NOMO-1 treated with dmso at 0.1 percent for 144 hours (cell line): ENCODE data around the gene GAK.
"Not testable (repeated sequence)": the region's sequence is repeated elsewhere in the genome, so short reads cannot be mapped to it uniquely, and the experiment has no call there.

Source experiments
- DNase-seq: peaks from one replicate; lab custom pipeline; 2025; ENCODE audit not compliant: unreplicated experiment; lab: John Stamatoyannopoulos, UW

The GAK gene

DNA sequence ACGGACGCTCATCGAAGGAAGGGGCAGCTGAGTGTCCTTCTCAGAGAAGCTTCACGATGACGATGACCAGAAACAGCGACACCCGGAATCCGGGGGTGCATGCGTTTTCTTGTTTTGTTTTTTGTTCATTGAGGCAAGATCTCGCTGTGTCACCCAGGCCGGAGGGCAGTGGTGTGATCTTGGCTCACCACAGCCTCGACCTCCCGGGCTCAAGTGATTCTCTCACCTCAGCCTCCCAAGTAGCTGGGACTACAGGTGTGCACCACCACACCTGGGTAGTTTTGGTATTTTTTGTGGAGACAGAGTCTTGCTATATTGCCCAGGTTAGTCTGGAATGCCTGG lies 21.4 kb upstream of the GAK start:
- no peak for DNase-seq

DNA sequence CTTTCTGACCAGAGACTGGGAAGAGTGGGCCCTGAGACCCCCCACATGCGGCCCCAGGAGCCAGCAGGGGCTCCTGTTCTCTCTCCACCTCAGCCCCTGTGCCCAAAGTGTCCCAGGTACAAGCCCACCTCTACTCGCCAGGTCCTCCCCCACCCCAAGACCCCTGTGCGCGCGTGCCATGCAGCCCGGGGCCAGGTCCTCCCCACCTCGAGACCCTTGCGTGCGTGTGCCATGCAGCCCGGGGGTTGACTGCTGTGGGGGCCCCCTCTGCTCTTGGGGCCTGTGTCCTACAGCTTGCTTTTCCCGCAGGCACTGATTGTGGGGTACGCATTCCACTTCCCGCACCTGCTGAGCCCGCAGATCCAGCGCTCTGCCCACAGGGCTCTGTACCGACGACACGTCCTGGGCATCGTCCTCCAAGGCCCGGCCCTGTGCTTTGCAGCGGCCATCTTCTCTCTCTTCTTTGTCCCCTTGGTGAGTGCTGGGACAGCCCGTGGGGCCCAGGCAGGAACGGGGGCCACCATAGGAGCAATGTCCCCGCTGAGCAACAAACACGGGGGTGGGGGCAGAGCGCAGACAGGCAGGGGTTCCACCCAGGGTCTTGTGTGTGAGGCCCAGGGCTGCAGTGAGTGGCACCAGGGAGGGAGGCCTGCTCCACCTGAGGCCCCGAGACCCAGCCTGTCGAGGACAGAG lies 20.9 kb upstream of the GAK start:
- DNase-seq: no peak

DNA sequence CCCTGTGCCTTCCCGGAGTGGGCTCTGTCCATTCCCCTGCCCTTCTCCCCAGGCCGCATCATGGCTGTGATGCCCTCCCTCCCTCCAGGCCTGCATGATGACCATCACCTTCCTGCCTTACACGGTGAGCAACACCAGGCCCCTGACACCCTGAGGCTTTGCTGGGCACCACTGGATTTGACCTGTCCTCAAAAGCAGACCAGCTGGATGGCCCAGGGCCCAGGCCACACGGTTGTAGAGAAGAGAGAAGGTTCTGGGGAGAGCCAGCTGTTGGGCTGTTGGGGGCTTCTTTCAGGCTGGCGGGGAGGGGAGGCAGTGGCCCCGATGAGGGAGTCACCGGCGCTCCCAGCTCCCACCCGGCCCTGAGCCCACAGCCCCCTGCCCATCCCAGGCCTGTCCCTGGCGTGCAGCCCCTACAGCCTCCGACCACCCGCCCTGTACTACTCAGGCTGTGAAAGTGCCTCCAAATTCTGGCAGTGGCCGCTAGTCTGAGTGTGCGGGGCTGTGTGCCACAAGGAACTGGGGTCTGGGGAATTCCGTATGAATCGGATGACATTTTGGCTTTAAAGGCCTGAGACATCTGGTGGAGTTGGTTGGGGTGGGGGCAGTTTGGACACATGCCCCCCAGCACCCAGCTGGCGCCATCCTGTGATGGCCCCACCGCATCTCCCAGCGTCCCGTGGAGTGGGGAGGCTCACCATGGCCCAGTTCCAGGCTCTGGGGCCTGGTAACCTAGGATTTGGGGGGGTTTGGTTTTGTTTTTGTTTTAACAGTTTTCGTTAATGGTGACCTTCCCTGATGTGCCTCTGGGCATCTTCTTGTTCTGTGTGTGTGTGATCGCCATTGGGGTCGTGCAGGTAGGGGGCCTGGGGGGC lies 19.7 kb upstream of the GAK start:
- no peak for DNase-seq

DNA sequence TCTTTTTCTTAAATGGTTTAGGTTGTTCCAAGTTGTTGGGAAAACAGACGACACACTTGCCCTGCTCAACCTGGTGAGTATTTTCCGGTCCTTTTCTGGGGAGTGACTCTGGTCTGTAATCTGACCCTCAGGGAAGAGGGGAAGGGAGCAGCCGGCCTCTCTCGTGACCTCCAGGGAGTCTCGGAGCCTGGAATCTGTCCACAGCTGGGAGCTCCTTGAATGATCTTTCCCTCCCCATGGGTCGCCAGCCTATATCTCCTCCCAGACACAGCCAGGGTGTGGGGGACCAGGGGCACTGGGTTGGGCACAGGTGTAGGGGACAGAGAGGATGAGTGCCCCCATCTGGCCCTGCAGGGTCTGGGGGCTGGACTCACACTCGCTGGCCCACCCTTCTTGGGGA lies 19.1 kb upstream of the GAK start:
- no peak for DNase-seq

DNA sequence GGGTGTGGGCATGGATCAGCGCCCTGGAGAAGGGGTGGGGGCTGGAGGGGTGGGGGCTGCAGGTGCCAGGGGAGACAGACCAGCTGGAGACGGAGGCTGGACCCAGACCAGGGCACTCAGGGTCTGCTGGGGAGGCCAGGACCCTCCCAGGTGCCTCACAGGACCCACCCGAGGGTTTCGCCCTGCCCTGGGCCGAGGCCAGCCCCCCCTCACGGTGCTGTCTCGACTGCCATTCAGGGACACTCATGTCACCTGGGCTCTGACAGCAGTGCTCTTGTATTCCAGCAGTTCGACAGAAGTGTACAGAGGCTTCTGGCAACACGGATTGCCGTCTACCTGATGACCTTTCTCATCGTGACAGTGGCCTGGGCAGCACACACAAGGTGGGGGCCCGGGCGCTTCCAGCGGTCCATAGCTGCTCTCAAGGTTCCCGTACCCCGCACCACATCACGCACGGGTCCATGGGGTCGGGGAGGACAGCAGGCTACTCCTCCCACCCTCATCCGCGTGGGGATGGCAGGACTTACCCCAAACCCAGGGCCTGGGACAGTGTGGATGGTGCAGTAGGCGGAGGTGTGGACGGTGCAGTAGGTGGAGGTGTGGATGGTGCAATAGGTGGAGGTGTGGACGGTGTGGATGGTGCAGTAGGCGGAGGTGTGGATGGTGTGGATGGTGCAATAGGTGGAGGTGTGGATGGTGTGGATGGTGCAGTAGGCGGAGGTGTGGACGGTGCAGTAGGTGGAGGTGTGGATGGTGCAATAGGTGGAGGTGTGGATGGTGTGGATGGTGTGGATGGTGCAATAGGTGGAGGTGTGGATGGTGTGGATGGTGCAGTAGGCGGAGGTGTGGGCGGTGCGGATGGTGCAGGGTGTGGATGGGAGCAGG lies 18.3 kb upstream of the GAK start:
- DNase-seq: no peak

DNA sequence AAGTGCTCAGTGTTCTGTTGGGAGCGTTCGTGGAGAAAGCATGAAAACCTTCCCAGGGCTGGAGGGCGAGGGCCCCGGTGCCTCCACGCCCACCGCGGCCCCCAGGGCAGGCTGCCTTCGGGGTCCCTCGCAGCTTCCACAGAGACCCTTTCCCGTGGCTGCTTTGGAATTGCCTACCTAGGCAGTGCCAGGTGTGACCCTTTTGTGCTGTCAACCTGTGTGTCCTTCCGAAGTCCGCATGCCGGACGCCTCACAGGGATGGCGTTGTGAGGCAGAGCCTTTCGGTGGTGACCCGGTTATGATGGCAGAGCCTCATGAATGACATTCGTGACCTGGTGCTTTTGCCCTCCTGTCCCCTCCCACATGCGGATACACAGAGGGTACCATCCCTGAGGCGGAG lies 17.5 kb upstream of the GAK start:
- DNase-seq: no peak

DNA sequence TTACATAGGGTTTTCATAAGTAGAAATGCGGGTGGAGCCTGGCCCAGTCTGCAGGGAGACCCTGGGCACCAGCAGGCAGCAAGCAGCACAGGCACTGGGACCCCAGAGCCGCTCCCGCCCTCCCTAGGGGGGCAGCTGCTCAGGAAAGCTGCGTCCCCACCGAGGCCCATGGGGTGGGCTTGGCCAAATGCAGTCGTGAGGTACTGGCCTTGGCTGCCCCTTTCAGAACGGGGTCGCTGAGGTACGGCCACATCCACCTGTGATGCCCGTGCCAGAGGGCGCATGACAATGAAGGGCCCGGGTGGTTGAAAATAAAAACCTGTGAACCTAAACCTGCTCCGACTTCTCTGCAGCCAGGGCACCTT lies 16.8 kb upstream of the GAK start:
- no peak for DNase-seq

DNA sequence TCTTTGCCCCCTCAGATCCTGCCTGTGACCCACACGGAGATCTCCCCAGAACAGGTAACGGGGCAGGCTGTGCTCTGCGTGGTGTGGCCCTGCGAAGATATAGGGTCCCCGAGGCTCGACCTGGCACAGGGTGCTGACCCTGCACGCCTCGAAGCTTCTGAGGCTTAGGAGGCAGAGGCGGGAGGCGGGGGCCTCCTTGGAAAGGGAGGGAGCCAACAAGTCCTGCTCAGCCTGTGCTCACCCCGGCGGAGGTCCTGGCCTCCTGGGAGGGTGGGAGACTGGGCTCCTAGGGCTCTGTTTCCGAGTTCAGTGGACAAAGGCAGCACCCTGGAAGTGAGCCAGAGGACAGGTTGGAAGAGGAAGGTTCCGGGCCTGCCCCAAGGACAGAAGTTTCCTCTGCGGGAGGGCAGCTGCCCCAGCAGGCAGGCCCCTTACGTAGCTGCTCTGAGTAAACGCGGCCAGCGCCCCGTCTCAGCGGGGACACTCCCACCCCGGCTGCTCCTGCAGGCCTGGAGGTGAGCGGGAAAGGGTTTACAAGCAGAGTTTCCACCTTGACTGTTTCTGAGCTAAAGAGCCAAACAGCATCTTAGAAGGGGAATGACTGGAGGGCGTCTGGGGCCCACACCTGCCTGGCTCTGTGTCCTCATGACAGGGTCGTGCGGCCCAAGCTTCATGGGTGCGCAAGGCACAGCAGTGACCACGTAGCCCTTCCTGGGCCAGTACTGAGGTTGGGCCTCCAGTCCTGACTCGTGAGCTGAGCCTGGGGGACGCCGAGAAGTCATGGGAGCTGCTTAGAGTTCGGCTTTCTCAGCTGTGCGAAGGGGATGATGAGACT lies 16.2 kb upstream of the GAK start:
- DNase-seq: no peak

DNA sequence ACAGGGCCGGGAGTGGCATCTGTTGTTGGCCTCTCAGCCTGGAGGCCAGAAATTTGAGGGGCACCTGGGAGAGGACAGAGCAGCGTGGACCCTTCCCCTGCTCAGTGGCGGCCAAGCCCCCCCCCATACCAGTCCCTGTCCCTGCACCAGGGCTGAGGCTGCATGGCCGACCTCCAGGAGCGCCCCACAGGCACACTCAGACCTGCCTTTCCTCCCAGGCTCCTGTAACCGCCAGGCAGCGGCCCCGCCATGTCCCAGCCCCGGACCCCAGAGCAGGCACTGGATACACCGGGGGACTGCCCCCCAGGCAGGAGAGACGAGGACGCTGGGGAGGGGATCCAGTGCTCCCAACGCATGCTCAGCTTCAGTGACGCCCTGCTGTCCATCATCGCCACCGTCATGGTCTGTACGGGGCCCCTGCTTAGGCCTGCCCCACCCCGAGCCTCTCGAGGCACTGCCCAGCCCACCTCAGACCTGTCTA lies 15.4 kb upstream of the GAK start:
- DNase-seq: no peak

DNA sequence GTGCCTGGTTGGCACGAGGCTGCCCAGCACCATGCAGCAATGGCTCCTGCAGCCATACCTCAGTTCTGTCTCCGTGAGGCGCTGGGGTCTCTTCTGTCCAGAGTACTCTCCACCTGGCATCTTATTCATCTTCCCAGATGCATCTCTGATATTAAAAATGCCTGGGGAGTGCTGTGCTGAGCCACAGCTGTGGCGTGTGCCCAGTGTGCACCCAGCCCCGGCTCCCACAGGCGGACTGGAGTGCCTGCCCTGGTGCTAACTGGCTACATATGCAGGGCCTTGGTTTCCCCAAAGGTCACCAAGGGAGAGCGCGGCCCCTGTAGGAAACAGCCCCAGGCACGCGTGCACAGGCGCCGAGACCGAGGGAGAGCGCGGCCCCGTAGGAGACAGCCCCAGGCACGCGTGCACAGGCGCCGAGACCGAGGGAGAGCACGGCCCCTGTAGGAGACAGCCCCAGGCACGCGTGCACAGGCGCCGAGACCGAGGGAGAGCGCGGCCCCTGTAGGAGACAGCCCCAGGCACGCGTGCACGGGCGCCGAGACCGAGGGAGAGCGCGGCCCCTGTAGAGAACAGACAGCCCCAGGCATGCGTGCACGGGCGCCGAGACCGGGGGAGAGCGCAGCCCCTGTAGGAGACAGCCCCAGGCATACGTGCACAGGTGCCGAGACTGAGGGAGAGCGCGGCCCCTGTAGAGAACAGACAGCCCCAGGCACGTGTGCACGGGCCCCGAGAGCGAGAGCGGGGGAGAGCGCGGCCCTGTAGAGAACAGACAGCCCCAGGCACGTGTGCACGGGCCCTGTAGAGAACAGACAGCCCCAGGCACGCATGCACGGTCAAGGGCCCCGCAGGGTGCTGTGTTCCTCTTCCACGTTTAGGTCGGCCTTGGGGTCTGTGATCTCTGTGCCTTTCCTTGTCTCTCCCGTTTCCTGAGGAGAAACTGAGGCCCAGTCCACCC lies 14.7 kb upstream of the GAK start:
- DNase-seq: no peak

DNA sequence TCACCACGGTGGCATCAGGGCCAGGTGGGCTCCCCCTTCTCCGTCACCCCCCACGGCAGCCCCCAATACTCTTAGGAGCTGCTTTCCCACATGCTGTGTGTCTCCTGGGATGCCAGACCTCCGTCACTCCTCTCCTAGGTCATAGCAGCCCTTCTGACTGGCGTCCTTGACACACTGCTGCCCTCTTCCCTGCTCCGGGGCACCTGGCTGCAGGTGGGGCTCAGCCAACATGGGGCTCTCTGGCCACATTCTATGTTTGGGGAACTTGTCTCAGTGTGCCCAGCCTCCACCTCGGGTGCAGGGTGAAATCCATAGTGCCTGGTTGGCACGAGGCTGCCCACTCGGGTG lies 14.0 kb upstream of the GAK start:
- DNase-seq: no peak

DNA sequence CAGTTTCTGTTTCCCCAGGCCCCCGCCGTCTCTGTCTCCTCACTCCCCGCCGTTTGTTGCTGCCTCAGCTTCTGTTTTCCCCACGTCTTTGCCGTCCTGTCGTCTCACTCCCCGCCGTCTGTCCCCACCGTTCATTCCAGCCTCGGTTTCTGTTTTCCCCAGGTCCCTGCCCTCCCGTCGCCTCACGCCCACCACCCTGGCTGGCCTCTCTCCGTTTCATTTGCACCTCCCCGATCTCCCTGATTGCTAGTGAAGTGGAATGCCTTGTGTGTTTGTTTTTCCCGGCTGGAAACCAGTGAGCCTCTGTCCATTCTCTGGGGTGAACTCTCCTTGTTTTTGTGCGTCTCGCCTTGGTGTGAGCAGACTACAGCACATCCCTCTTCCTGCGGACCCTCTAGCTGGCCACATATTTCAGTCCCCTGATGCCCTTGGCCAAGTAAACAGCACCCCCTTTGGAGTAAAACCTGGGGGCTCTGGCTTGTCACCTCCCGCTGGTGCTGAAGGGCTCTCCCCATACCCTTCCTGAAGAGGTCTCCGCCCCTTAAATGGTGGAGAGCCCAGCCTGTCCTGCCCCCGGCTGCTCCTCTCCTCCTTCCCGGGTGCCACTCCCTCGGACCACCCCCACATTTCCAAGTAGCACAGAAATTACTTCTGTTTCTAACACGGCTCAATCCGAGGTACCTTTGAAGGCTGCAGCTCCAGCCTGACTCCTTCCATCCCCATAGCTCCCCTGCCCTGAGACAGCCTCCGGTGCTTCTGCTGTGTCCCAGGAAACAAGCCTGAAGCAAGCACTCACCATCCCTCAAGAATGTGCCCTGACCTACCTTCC lies 13.4 kb upstream of the GAK start:
- DNase-seq: no peak

DNA sequence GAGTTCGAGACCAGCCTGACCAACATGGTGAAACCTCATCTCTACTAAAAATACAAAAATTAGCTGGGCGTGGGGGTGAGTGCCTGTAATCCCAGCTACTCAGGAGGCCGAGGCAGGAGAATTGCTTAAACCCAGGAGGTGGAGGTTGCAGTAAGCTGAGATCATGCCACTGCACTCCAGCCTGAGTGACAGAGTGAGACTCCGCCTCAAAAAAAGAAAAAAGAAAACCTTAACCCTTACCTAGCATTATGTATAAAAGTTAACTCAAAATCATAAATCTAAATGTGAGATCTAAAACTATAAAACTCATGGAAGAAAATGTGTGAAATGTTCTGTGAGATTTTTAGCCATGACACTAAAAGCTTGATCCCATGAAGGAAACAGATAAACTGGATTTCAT lies 7.4 kb upstream of the GAK start:
- DNase-seq: not testable (repeated sequence)

DNA sequence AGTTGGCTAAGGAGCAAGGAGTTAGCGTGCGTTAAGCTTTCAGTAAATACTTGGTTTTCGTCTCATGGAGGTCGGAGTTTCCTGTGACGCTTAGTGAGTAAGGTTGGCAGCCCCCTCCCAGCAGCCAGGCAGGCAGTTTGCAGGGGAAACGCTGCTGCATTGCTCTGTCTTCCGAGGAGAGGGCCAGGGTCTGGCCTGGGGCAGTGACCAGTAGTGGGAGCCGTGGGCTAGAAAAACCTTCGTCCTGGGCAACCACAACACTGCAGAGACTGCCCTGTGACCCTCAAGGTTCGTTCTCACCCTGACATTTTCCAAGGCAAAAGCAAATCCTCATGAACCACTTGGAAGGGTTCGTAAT lies 576 bp upstream of the GAK start:
- DNase-seq: no peak

DNA sequence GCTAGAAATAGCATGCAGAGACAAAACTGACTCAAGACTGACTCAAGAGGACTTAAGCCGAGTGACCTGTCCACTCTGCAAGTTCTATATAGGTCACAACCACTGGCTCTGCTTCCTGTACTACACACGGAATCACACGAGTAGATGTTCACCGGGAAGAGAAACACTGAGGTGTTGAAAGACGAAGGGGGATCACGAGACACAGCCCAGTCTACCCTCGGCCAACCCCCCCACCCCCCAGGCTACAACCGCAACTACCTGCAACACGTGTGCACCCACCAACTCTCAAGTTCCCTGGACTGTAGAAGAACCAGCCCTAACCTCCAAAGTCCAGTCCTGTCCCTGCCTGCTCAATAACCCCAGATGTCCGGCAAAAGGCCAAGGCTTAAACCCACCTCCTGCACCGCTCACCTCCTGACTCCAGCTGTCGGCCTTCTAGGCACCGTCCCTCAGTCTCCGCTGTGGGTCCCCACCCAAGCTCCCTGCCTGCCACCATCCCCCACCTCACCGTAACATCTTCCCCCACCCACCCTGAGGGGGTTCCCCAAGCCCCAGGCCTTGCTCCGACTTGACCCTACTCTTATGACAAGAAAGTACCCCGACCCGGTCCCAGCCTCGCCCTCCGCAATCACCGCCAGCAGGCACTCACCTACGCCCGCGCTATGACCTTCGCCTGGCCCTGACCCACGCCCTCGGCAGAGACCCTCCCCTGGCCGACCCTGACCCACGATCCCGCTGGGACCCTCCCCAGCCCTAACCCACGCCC lies 739 bp downstream of the GAK start:
- no peak for DNase-seq

DNA sequence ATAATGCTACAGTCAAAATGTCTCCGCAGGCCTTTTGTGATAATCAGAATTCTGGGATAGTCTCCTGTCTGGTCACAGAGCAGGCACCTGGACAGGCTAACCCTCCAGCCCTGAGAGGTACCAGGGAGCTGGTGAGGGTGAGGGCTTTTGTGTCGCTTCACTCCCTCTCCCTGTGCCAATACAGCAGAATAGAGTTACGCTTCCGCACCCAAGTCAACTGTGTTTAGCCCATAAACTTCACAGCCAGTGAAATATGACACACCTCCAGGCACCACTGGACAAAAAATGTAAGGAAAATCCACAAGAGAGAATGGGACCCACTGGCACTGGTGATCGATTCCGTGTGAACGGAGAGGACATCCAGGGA lies 1.3 kb downstream of the GAK start:
- DNase-seq: no peak

DNA sequence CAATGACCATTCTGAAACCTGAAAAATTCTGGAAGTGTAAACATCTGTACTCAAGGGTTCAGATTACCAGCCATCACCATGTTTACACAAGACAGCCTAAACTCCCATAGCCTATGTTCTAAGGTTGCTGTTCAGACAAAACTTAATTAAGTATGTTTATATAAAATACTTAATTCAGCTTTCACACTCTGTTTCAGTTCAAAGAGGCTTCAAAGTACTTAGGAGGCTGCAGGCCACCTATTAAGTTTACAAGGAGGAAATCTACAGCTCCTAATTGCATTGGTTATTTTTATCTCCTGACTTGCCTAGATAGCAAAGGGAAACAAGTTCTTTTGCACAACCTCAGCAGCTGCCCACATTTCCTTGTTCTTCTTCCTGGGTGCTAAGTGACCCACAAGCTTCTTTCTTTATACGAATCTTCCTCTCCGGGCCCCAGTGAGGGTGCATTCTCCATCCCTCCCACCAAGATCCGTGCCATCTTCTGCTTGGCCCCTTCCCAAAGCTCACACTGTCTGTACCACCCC lies 2.0 kb downstream of the GAK start:
- DNase-seq: no peak

DNA sequence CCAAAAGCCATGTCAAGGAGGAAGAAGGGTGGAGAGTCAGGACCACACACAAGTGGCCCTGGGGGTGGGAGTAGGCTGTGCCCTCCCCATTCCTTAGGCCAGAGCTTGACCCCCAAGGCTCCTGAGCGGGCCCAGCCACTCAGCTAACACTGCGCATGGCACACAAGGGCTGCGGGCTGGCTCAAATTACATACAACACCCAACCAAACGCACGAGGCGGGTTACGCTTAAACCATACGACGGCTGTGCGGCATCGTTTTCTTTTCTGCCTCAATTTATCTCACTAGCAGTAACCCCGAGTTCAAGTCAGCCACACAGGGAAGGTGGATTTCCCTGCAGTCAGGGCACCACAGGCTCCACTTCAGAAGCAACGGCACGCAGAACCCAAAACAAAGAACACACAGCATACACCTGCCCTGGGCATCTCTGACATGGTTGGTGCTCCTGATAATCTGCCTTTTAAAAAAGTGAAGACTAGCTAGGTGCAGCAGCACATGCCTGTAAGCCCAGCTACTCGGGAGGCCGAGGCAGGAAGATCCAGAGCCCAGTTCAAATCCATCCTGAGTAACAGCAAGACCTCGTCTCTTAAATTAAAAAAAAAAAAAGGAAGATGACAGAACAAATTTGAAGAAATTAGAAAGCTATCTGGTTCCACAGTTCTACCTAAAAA lies 2.9 kb downstream of the GAK start:
- DNase-seq: no peak
